IPS DF 6.9 (cell line): Measurements from ENCODE around the gene NPHP4.

ENCODE experiments used
- DNase-seq: peaks from one replicate; pipeline ENCODE4 v3.0.0-alpha.2; 2013; ENCODE audit warnings: low read depth, low spot score
- H3K27ac ChIP-seq: one replicate; pipeline ENCODE4 v1.5.1; 2013; ENCODE audit warnings: low read length, control low read depth
- H3K27me3 ChIP-seq: 2 replicates; pipeline ENCODE4 v1.6.1; 2013; ENCODE audit warnings: mild to moderate bottlenecking, low read length; ENCODE audit not compliant: control insufficient read depth, insufficient read depth
- H3K36me3 ChIP-seq: 2 replicates; pipeline ENCODE4 v1.6.1; 2013; ENCODE audit warnings: low read length; ENCODE audit not compliant: control insufficient read depth, insufficient read depth
- H3K4me1 ChIP-seq: 2 replicates; pipeline ENCODE4 v1.6.1; 2013; ENCODE audit warnings: low read length; ENCODE audit not compliant: control insufficient read depth, insufficient read depth
- H3K4me3 ChIP-seq: 2 replicates; pipeline ENCODE4 v1.5.1; 2013; ENCODE audit warnings: mild to moderate bottlenecking, low read length
- H3K9me3 ChIP-seq: 2 replicates; pipeline ENCODE4 v1.6.1; 2013; ENCODE audit warnings: low read length, inconsistent platforms; ENCODE audit not compliant: control insufficient read depth, insufficient read depth
- WGBS: extraction: QIAGEN DNeasy Blood & Tissue Kit; methylation state at CpG from one replicate; pipeline ENCODE4 v1.1.7; 2013; ENCODE audit warnings: mixed read lengths, missing lambda C conversion rate; ENCODE audit not compliant: insufficient read length, insufficient coverage; 5-methylcytosine and 5-hydroxymethylcytosine counted together

NPHP4 gene

GRCh38 chr1:5875345-5875910 is 116.8 kb downstream of the NPHP4 start:
- H3K4me1 ChIP-seq, result no peaks in the 10 kb centered on the region
- no peaks in the 10 kb centered on the region for H3K9me3 ChIP-seq
- H3K36me3 ChIP-seq, result peaks cover 3% of the 10 kb centered on the region; the same call in 1 of the 2 replicates
- no peak for DNase-seq
- no CpG with 5 or more reads among the region's 15 CpGs for WGBS
- no peak overlapping the region for H3K4me3 ChIP-seq
- H3K27me3 ChIP-seq, result no peaks in the 10 kb centered on the region
- H3K27ac ChIP-seq, result no peak overlapping the region

GRCh38 chr1:5874416-5875110 is 117.7 kb downstream of the NPHP4 start:
- Histone ChIP-seq H3K9me3 (no peaks in the 10 kb centered on the region), H3K4me3 (no peak overlapping the region), H3K4me1 (no peaks in the 10 kb centered on the region), H3K27ac (no peak overlapping the region), H3K36me3 (no peaks in the 10 kb centered on the region; the same call in 1 of the 2 replicates), H3K27me3 (no peaks in the 10 kb centered on the region)
- WGBS, result no CpG with 5 or more reads among the region's 41 CpGs
- no peak for DNase-seq

- no peak overlapping the region for H3K27ac ChIP-seq
- no peak for DNase-seq
- WGBS, result no CpG with 5 or more reads among the region's 7 CpGs
- H3K36me3 ChIP-seq, result no peaks in the 10 kb centered on the region; the same call in 1 of the 2 replicates
- H3K4me3 ChIP-seq, result no peak overlapping the region
- no peaks in the 10 kb centered on the region for H3K9me3 ChIP-seq
- H3K27me3 ChIP-seq, result no peaks in the 10 kb centered on the region
- no peaks in the 10 kb centered on the region for H3K4me1 ChIP-seq
Observed at GRCh38 chr1:5873556-5873955, 118.7 kb downstream of the NPHP4 start.

- Histone ChIP-seq H3K27me3 (no peaks in the 10 kb centered on the region), H3K4me3 (no peak overlapping the region), H3K4me1 (no peaks in the 10 kb centered on the region), H3K27ac (no peak overlapping the region), H3K36me3 (no peaks in the 10 kb centered on the region; the same call in 1 of the 2 replicates), H3K9me3 (no peaks in the 10 kb centered on the region)
- WGBS, result no CpG with 5 or more reads among the region's 16 CpGs
- no peak for DNase-seq
Observed at GRCh38 chr1:5872886-5873285, 119.3 kb downstream of the NPHP4 start.

- Histone ChIP-seq H3K27me3 (no peaks in the 10 kb centered on the region), H3K27ac (no peak overlapping the region), H3K4me3 (no peak overlapping the region), H3K36me3 (no peaks in the 10 kb centered on the region), H3K9me3 (no peaks in the 10 kb centered on the region), H3K4me1 (no peaks in the 10 kb centered on the region)
- WGBS, result no CpG with 5 or more reads among the region's 6 CpGs
- DNase-seq, result no peak
Observed at GRCh38 chr1:5868931-5869500, 123.2 kb downstream of the NPHP4 start.

- H3K36me3 ChIP-seq, result no peaks in the 10 kb centered on the region
- WGBS, result no CpG with 5 or more reads among the region's 7 CpGs
- H3K27ac ChIP-seq, result no peak overlapping the region
Observed at GRCh38 chr1:5865774-5866173, 126.5 kb downstream of the NPHP4 start.

GRCh38 chr1:5865056-5865455 is 127.2 kb downstream of the NPHP4 start:
- no peak for DNase-seq
- Histone ChIP-seq H3K36me3 (no peaks in the 10 kb centered on the region), H3K4me1 (no peaks in the 10 kb centered on the region), H3K9me3 (no peaks in the 10 kb centered on the region), H3K27ac (no peak overlapping the region), H3K4me3 (no peak overlapping the region), H3K27me3 (no peaks in the 10 kb centered on the region)
- WGBS, result no CpG with 5 or more reads among the region's 16 CpGs

More at GRCh38 chr1:5865774-5866173, 126.5 kb downstream of the NPHP4 start:
- H3K4me1 ChIP-seq, result no peaks in the 10 kb centered on the region
- no peak overlapping the region for H3K4me3 ChIP-seq
- H3K27me3 ChIP-seq, result no peaks in the 10 kb centered on the region
- no peaks in the 10 kb centered on the region for H3K9me3 ChIP-seq
- DNase-seq, result no peak

GRCh38 chr1:5864256-5864655 is 128.0 kb downstream of the NPHP4 start:
- Histone ChIP-seq H3K36me3 (no peaks in the 10 kb centered on the region), H3K9me3 (no peaks in the 10 kb centered on the region), H3K4me1 (no peaks in the 10 kb centered on the region), H3K27ac (no peak overlapping the region), H3K4me3 (no peak overlapping the region), H3K27me3 (no peaks in the 10 kb centered on the region)
- no peak for DNase-seq
- no CpG with 5 or more reads among the region's 16 CpGs for WGBS

GRCh38 chr1:5863238-5863637 is 129.0 kb downstream of the NPHP4 start:
- Histone ChIP-seq H3K4me3 (no peak overlapping the region), H3K27ac (no peak overlapping the region), H3K27me3 (no peaks in the 10 kb centered on the region), H3K4me1 (no peaks in the 10 kb centered on the region), H3K36me3 (no peaks in the 10 kb centered on the region), H3K9me3 (no peaks in the 10 kb centered on the region)
- no CpG with 5 or more reads among the region's 17 CpGs for WGBS
- DNase-seq, result no peak

- no peaks in the 10 kb centered on the region for H3K36me3 ChIP-seq
- no peak overlapping the region for H3K4me3 ChIP-seq
- no peaks in the 10 kb centered on the region for H3K9me3 ChIP-seq
- H3K4me1 ChIP-seq, result no peaks in the 10 kb centered on the region
- H3K27ac ChIP-seq, result no peak overlapping the region
- WGBS, result no CpG with 5 or more reads among the region's 27 CpGs
- no peak for DNase-seq
- H3K27me3 ChIP-seq, result no peaks in the 10 kb centered on the region
Observed at GRCh38 chr1:5861871-5862825, 130.1 kb downstream of the NPHP4 start.
